Central memory CD8-positive, alpha-beta T cell (primary cell): Measurements from ENCODE around the gene COL23A1.
"Not testable (repeated sequence)": the region's sequence is repeated elsewhere in the genome, so short reads cannot be mapped to it uniquely, and the experiment has no call there.

Source experiments
- ATAC-seq: fragments of 150-1000 bp; cut with Tn5 transposase; replicated peaks from 2 replicates; pipeline ENCODE4 v1.10.0; 2022; ENCODE audit warnings: mild to moderate bottlenecking, moderate FRiP score, moderate number of reproducible peaks; ENCODE audit not compliant: poor library complexity, severe bottlenecking; ENCODE audit errors: extremely low read depth
- DNase-seq, 2 donors: peaks; one replicate each; pipeline ENCODE4 v3.0.0; 2021; ENCODE audit warnings: low spot score in 2 of 2
- H3K27ac Mint-ChIP-seq: one replicate; pipeline ENCODE4 v1.8.0; 2022; ENCODE audit warnings: low read depth, mild to moderate bottlenecking, moderate library complexity, mixed read lengths
- H3K27me3 Mint-ChIP-seq: one replicate; pipeline ENCODE4 v1.8.0; 2022; ENCODE audit warnings: mixed read lengths
- H3K36me3 Mint-ChIP-seq: one replicate; pipeline ENCODE4 v1.8.0; 2022; ENCODE audit warnings: mild to moderate bottlenecking, moderate library complexity, mixed read lengths; ENCODE audit not compliant: insufficient read depth
- H3K4me1 Mint-ChIP-seq: one replicate; pipeline ENCODE4 v1.8.0; 2022; ENCODE audit warnings: mixed read lengths
- H3K4me3 Mint-ChIP-seq: one replicate; pipeline ENCODE4 v1.8.0; 2022; ENCODE audit warnings: mild to moderate bottlenecking, moderate library complexity, mixed read lengths
- H3K9me3 Mint-ChIP-seq: one replicate; pipeline ENCODE4 v1.8.0; 2022; ENCODE audit warnings: mixed read lengths

The COL23A1 gene

DNA sequence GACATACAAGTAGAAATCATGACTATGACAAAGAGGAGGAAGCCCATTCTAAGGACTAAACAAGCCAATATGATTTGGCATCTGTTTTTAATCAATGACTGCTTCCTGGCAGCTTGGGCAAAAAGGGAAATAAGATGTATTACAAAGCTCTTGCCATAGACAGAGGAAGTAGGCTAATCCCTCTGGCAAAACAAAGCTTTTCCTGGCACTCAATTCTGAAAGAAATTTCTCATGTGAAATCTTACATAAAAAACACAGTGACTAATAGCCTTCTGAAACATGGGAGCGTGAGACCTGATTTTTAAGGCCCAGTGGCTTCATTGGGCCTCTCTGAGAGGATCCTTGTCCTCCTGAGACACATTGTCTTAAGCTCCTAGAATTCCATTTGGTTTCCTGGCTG is 93.6 kb downstream of the COL23A1 start:
- H3K4me1 Mint-ChIP-seq, result no peaks in the 10 kb centered on the region
- DNase-seq (no peak), ATAC-seq (no peak)
- H3K27ac Mint-ChIP-seq, result no peak overlapping the region
- H3K27me3 Mint-ChIP-seq, result no peaks in the 10 kb centered on the region
- H3K9me3 Mint-ChIP-seq, result no peaks in the 10 kb centered on the region
- no peaks in the 10 kb centered on the region for H3K36me3 Mint-ChIP-seq
- H3K4me3 Mint-ChIP-seq, result no peak overlapping the region

DNA sequence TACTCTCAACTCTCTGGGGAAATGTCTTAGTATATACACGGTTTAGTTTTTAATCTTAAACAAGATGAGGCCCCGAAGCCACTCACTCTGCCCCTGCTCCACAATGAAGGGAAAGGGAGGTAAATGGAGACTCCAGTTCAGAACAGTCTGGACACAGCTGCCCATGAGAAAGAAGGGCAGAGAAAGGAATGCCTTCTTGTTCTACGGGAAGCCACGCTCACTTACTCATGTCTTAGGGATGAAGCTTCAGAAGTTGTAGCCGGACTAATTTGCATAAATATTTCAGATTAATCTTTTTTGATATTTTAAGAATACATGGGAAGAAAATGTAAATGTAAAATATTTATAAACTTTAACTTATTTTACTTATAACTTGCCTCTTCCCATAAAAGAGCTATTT is 94.0 kb downstream of the COL23A1 start:
- DNase-seq (no peak), ATAC-seq (no peak)
- Mint-ChIP-seq H3K27ac (no peak overlapping the region), H3K27me3 (peaks cover 2% of the 10 kb centered on the region), H3K9me3 (no peaks in the 10 kb centered on the region), H3K36me3 (no peaks in the 10 kb centered on the region), H3K4me3 (no peak overlapping the region), H3K4me1 (no peaks in the 10 kb centered on the region)

- H3K4me3 Mint-ChIP-seq, result no peak overlapping the region
- H3K27me3 Mint-ChIP-seq, result peaks cover 7% of the 10 kb centered on the region
- H3K27ac Mint-ChIP-seq, result no peak overlapping the region
- DNase-seq (no peak), ATAC-seq (no peak)
- no peaks in the 10 kb centered on the region for H3K9me3 Mint-ChIP-seq
- H3K4me1 Mint-ChIP-seq, result no peaks in the 10 kb centered on the region
- H3K36me3 Mint-ChIP-seq, result no peaks in the 10 kb centered on the region
These were observed 94.5 kb downstream of the COL23A1 start for GRCh38 chr5:178495706-178496105.

- Mint-ChIP-seq H3K9me3 (no peaks in the 10 kb centered on the region), H3K4me3 (no peak overlapping the region), H3K36me3 (no peaks in the 10 kb centered on the region), H3K4me1 (no peaks in the 10 kb centered on the region), H3K27ac (no peak overlapping the region), H3K27me3 (peaks cover 36% of the 10 kb centered on the region)
- ATAC-seq (no peak), DNase-seq (no peak)
These were observed 97.9 kb downstream of the COL23A1 start for GRCh38 chr5:178492278-178492677.

- Mint-ChIP-seq H3K4me1 (no peaks in the 10 kb centered on the region), H3K4me3 (no peak overlapping the region), H3K27me3 (peaks cover 44% of the 10 kb centered on the region), H3K36me3 (no peaks in the 10 kb centered on the region), H3K27ac (no peak overlapping the region), H3K9me3 (no peaks in the 10 kb centered on the region)
- DNase-seq, result no peak
- ATAC-seq, result no peak
These were observed 99.1 kb downstream of the COL23A1 start for GRCh38 chr5:178490935-178491652.

GRCh38 chr5:178489271-178489976 is 100.8 kb downstream of the COL23A1 start:
- ATAC-seq, result no peak
- no peak for DNase-seq
- peaks cover 47% of the 10 kb centered on the region for H3K27me3 Mint-ChIP-seq
- no peaks in the 10 kb centered on the region for H3K4me1 Mint-ChIP-seq
- no peak overlapping the region for H3K4me3 Mint-ChIP-seq
- no peaks in the 10 kb centered on the region for H3K36me3 Mint-ChIP-seq
- no peak overlapping the region for H3K27ac Mint-ChIP-seq
- H3K9me3 Mint-ChIP-seq, result no peaks in the 10 kb centered on the region

GRCh38 chr5:178488696-178489095 is 101.5 kb downstream of the COL23A1 start:
- Mint-ChIP-seq H3K4me1 (peaks cover 1% of the 10 kb centered on the region), H3K4me3 (no peak overlapping the region), H3K9me3 (no peaks in the 10 kb centered on the region), H3K27me3 (peaks cover 47% of the 10 kb centered on the region), H3K36me3 (no peaks in the 10 kb centered on the region), H3K27ac (no peak overlapping the region)
- DNase-seq (no peak), ATAC-seq (no peak)

- DNase-seq, result no peak
- Mint-ChIP-seq H3K4me3 (no peak overlapping the region), H3K4me1 (peaks cover 5% of the 10 kb centered on the region), H3K36me3 (no peaks in the 10 kb centered on the region), H3K27me3 (peaks cover 47% of the 10 kb centered on the region), H3K27ac (no peak overlapping the region), H3K9me3 (no peaks in the 10 kb centered on the region)
- ATAC-seq, result no peak
These were observed 102.1 kb downstream of the COL23A1 start for GRCh38 chr5:178487911-178488600.

GRCh38 chr5:178486878-178487512 is 103.2 kb downstream of the COL23A1 start:
- peaks cover 47% of the 10 kb centered on the region for H3K27me3 Mint-ChIP-seq
- ATAC-seq, H3K4me1 Mint-ChIP-seq, H3K9me3 Mint-ChIP-seq, H3K4me3 Mint-ChIP-seq, H3K27ac Mint-ChIP-seq, H3K36me3 Mint-ChIP-seq, DNase-seq: not testable (repeated sequence)

DNA sequence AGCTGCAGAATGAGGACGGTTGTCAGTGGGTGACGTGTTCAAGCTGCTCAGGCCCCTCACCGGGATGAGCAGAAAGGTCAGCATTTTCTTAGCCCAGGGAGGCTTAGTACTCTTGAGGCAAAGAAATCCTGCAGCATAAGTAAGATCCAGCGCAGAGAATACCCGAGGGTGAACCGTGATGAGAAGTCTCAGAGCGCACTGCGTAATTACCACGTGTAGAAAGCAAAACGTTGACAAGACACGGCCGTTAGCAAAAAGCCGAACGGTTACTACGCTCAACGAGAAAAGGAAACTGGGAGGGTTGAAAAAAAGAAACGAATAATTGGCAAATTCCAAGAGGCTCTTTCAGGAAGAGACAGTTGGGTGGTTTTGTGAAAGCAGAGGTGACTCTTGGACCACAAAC is 104.0 kb downstream of the COL23A1 start:
- Mint-ChIP-seq H3K9me3 (no peaks in the 10 kb centered on the region), H3K27me3 (peaks cover 46% of the 10 kb centered on the region), H3K27ac (no peak overlapping the region), H3K36me3 (no peaks in the 10 kb centered on the region), H3K4me3 (no peak overlapping the region), H3K4me1 (peaks cover 5% of the 10 kb centered on the region)
- ATAC-seq, result no peak
- DNase-seq, result no peak

DNA sequence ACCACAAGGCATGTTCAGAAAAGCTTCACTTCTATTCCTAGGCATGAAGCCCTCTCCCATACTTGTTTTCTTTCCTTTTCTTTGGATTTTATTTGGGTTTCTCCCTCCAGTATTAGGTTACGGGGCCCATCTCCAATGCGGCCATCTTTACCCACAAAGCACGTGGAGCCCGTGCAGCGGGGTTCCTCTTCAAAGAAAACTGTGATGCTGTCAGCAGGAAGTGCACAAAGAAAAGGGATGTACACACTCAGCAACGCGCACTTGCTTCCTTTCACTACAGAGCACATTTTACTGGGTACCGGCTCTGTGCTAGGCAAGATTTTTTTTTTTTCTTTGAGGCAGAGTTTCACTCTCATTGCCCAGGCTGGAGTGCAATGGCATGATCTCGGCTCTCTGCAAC is 106.6 kb downstream of the COL23A1 start:
- H3K27me3 Mint-ChIP-seq, result peaks cover 29% of the 10 kb centered on the region
- ATAC-seq, result peak; percentile 89
- DNase-seq, result peak in 1 of 2 donors; percentile 32
- H3K27ac Mint-ChIP-seq, result no peak overlapping the region
- peaks cover 5% of the 10 kb centered on the region for H3K4me1 Mint-ChIP-seq
- H3K9me3 Mint-ChIP-seq, result no peaks in the 10 kb centered on the region
- H3K4me3 Mint-ChIP-seq, result peak overlapping the region; percentile 2
- no peaks in the 10 kb centered on the region for H3K36me3 Mint-ChIP-seq

DNA sequence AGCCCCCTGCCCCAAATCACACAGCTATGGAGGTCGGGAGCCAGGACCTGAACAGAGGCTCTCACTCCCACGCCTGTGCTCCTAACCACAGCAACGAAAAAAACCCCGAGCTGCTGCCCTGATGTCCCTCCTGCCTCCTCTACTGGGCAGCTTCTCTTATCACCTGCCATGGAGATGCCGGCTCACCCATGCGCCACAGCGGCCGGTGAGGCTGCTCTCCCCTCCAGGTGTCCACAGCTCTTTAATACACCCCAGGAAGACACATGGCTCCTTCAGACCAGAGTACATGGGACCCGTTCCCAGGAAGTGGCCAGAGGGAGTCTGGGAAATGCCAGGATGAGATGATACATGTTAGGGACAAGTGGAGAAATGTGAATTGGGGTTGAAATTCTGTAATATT is 110.9 kb downstream of the COL23A1 start:
- H3K4me1 Mint-ChIP-seq, result peaks cover 5% of the 10 kb centered on the region
- no peaks in the 10 kb centered on the region for H3K9me3 Mint-ChIP-seq

More for the DNA sequence above, 110.9 kb downstream of the COL23A1 start:
- H3K27ac Mint-ChIP-seq, result no peak overlapping the region
- H3K36me3 Mint-ChIP-seq, result no peaks in the 10 kb centered on the region
- ATAC-seq (no peak), DNase-seq (no peak)
- H3K27me3 Mint-ChIP-seq, result peaks cover 44% of the 10 kb centered on the region
- no peak overlapping the region for H3K4me3 Mint-ChIP-seq
